Stimulated activated CD8-positive, alpha-beta memory T cell treated with anti-CD3 and anti-CD28 coated beads, Interleukin-15, amount 100 ng/mL, for 48 hours (primary cell): ENCODE results near the gene GALNT16.

Source experiments
- DNase-seq, 2 donors: peaks; one replicate each; pipeline ENCODE4 v3.0.0-alpha.2; 2020; ENCODE audit warnings: low read depth in 2 of 2

GALNT16 gene

GRCh38 chr14:69335371-69335771 lies 75.4 kb downstream of the GALNT16 start:
- no peak for DNase-seq

- DNase-seq = no peak
Measured at GRCh38 chr14:69337984-69338383, 78.0 kb downstream of the GALNT16 start.

GRCh38 chr14:69339426-69339825 lies 79.5 kb downstream of the GALNT16 start:
- DNase-seq = no peak

GRCh38 chr14:69342928-69343525 lies 83.1 kb downstream of the GALNT16 start:
- DNase-seq = no peak

GRCh38 chr14:69344171-69344570 lies 84.2 kb downstream of the GALNT16 start:
- DNase-seq = no peak

GRCh38 chr14:69345402-69345801 lies 85.4 kb downstream of the GALNT16 start:
- DNase-seq = no peak

- DNase-seq = no peak
Measured at GRCh38 chr14:69346710-69347109, 86.8 kb downstream of the GALNT16 start.

GRCh38 chr14:69349091-69349777 lies 89.3 kb downstream of the GALNT16 start:
- DNase-seq = no peak

GRCh38 chr14:69350892-69351291 lies 90.9 kb downstream of the GALNT16 start:
- DNase-seq = no peak

- no peak for DNase-seq
Measured at GRCh38 chr14:69351385-69351784, 91.4 kb downstream of the GALNT16 start.

- no peak for DNase-seq
Measured at GRCh38 chr14:69351911-69352310, 92.0 kb downstream of the GALNT16 start.

GRCh38 chr14:69353168-69353567 lies 93.2 kb downstream of the GALNT16 start:
- DNase-seq = no peak

- DNase-seq = peak; percentile 52 to 57
Measured at GRCh38 chr14:69354383-69355153, 94.6 kb downstream of the GALNT16 start.

GRCh38 chr14:69355154-69355597 lies 95.2 kb downstream of the GALNT16 start:
- no peak for DNase-seq

- no peak for DNase-seq
Measured at GRCh38 chr14:69355607-69356281, 95.8 kb downstream of the GALNT16 start.

- no peak for DNase-seq
Measured at GRCh38 chr14:69356903-69357543, 97.1 kb downstream of the GALNT16 start.

- DNase-seq = no peak
Measured at GRCh38 chr14:69357544-69358200, 97.7 kb downstream of the GALNT16 start.

- peak; percentile 35 to 64 for DNase-seq
Measured at GRCh38 chr14:69358233-69358963, 98.4 kb downstream of the GALNT16 start.

GRCh38 chr14:69358966-69359365 lies 99.0 kb downstream of the GALNT16 start:
- DNase-seq = no peak

GRCh38 chr14:69360438-69361108 lies 100.6 kb downstream of the GALNT16 start:
- DNase-seq = peak in 1 of 2 donors; percentile 33
